PFSK-1 (cell line): ENCODE data around the gene CARMIL1.

Source experiments
- FOXP2 ChIP-seq: optimal IDR thresholded peaks from 2 replicates; pipeline ENCODE3; 2011; ENCODE audit warnings: borderline replicate concordance, control low read depth, inconsistent platforms; ENCODE audit not compliant: insufficient read depth; ENCODE audit errors: extremely low read length, extremely low read depth
- POLR2AphosphoS5 ChIP-seq: IDR thresholded peaks from 2 replicates; pipeline ENCODE4 v1.6.1; 2012; ENCODE audit warnings: low read depth, mild to moderate bottlenecking, control low read depth, low read length, moderate library complexity
- REST ChIP-seq, 2 experiments: IDR thresholded peaks; 2 replicates each; pipeline versions ENCODE4 v1.6.1 to v1.8.0; 2011 to 2012; ENCODE audit warnings: low read depth in 2 of 2, low read length in 2 of 2, control low read depth in 1 of 2, inconsistent platforms in 1 of 2, mild to moderate bottlenecking in 1 of 2, moderate library complexity in 1 of 2; ENCODE audit not compliant: insufficient read depth in 1 of 2
- SIN3A ChIP-seq: IDR thresholded peaks from 2 replicates; pipeline ENCODE4 v1.6.1; 2012; ENCODE audit warnings: mild to moderate bottlenecking, low read length, moderate library complexity, borderline replicate concordance; ENCODE audit not compliant: insufficient read depth

DNA sequence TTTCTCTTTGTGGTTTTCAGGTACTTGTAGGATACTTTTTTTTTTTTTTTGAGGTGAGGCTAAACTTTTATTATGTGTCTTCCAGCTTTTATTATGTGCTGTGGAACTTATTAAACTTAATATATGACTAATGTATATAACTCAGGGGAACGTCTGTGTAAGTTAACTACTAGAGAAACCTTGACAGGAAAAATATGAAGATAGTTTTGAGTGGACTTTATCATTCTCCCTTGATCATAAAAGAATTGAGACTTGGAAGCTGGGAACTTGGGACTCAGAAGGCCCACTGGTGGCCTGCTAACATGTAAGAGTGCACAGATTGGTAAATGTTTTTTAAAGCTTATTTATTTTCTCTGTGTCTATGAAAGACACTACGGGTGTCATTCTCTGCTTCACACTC, 73.1 kb downstream of the CARMIL1 start:
- TF ChIP-seq SIN3A: no peak
- TF ChIP-seq POLR2AphosphoS5: no peak
- TF ChIP-seq FOXP2: no peak
- no peak for TF ChIP-seq REST (IDR thresholded peaks at IDR 0.05; ENCODE audit: insufficient read depth in 1 of 2, low read depth in 2 of 2, low read length in 2 of 2)
